Measurements from ENCODE around the gene TMPRSS4. TPM values are rescaled to one million over a fixed set of nuclear protein-coding genes. Genes with fewer than 3 reads are reported as not detected.
"Not testable (repeated sequence)": the region's sequence is repeated elsewhere in the genome, so short reads cannot be mapped to it uniquely, and the experiment has no call there.

Gene TMPRSS4
- total and polyA plus RNA-seq, 9 of the 15 experiments (the other 6 are each of a cell fraction or from before 2014, with no cell fraction given), result 4.0 to 10.0 (median 5.6) TPM

DNA sequence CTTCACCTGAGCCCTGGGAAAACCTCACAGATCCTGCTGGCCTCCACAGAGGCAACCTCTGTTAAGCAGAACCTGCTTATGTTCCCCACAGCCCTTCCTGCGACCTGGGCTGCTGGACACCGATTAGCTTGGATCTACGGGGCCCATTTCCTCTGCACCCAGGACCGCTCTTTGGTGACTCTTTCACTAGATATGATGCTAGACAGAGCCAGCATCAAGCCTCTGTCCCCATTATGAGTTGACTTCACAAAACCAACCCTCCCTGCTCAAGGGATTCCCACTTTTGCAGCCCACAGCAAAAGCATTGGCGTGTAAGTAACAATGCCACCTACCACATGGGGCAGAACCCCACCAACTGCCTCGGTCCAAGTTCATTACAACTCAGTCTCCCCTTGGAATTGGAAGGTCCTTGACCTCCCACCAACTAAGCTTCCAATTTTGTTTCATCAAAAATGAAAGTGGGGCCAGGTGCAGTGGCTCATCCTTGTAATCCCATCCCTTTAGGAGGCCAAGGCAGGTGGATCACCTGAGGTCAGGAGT, 15.2 kb upstream of the TMPRSS4 start:
- ATAC-seq, result no peak
- POLR2A ChIA-PET, result interaction anchor here (0.6 to 2.7 kb wide), 5 partner anchors 9 to 221 kb away, joined by 3 to 8 read pairs (median 3); no protein-coding TSS in a partner anchor
- in situ Hi-C loops (cut with MboI), result no loop called here

DNA sequence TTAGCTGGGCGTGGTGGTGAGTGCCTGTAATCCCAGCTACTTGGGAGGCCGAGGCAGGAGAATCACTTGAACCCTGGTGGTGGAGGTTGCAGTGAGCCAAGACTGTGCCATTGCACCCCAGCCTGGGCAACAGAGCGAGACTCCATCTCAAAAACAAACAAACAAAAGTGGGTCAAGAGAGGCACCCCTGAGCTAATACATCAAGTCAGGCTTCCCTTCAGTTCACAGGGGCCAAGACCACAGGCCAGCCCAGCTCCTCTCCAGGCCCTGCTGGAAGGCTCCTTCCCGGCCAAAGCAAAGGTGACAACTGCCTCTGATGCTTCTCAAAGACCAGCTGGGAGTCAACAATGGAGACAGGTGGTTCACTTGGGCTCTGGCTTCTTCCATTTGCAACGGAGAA, 14.7 kb upstream of the TMPRSS4 start:
- H3K79me2 ChIP-seq (ENCODE audit: control insufficient read depth, insufficient read depth, low read length); intact Hi-C loops (cut with micrococcal nuclease); H3K4me3 ChIP-seq; CTCF ChIA-PET (ENCODE audit: low intra/inter-chr PET ratio); H3K4me2 ChIP-seq (ENCODE audit: insufficient read depth, low read length); H3K36me3 ChIP-seq (ENCODE audit: control insufficient read depth, insufficient read depth, low read length); H2AFZ ChIP-seq (ENCODE audit: low read depth, low read length); H4K20me1 ChIP-seq (replicated peaks; ENCODE audit: control insufficient read depth, insufficient read depth, low read length); FAIRE-seq; H3K27ac ChIP-seq (ENCODE audit: extremely low read depth, low read depth, low read length); BruUV-seq (replicated peaks); H3K9ac ChIP-seq (ENCODE audit: insufficient read depth in 1 of 2, low read depth in 2 of 2, low read length in 2 of 2); ATAC-seq; H3K9me1 ChIP-seq (ENCODE audit: control insufficient read depth, insufficient read depth, low read length); H3K9me3 ChIP-seq (replicated peaks; ENCODE audit: control insufficient read depth, insufficient read depth, low read depth, low read length); DNase-seq (ENCODE audit: extremely low read depth in 1 of 4, low spot score in 3 of 4); in situ Hi-C loops (cut with MboI): not testable (repeated sequence)
- WGBS (ENCODE audit: insufficient coverage, low coverage, missing lambda C conversion rate), result 32% methylated on average over 5 of the region's 5 CpGs
- Histone ChIP-seq H3K4me1 (replicated peaks in 1 of 2; ENCODE audit: control insufficient read depth in 2 of 2, insufficient read depth in 2 of 2, low read length in 2 of 2) (peaks cover 7 to 23% of the 10 kb centered on the region in 2 experiments), H3K27me3 (ENCODE audit: control insufficient read depth in 2 of 2, insufficient read depth in 2 of 2, low read length in 2 of 2) (peaks cover 12 to 35% of the 10 kb centered on the region in 2 experiments; a peak in 4 of 5 replicates)
- POLR2A ChIA-PET, result interaction anchor here (0.6 kb wide), 1 partner anchor 12 kb away, joined by 3 read pairs; no protein-coding TSS in a partner anchor

More for the DNA sequence above, 15.2 kb upstream of the TMPRSS4 start:
- H3K79me2 ChIP-seq (ENCODE audit: control insufficient read depth, insufficient read depth, low read length), result no peaks in the 10 kb centered on the region
- H2AFZ ChIP-seq (ENCODE audit: low read depth, low read length), result no peak overlapping the region
- H3K4me1 ChIP-seq (replicated peaks in 1 of 2; ENCODE audit: control insufficient read depth in 2 of 2, insufficient read depth in 2 of 2, low read length in 2 of 2), result peaks cover 7 to 23% of the 10 kb centered on the region in 2 experiments
- no peak overlapping the region for H3K4me2 ChIP-seq (ENCODE audit: insufficient read depth, low read length)
- H3K27ac ChIP-seq (ENCODE audit: extremely low read depth, low read depth, low read length), result no peak overlapping the region
- H3K36me3 ChIP-seq (ENCODE audit: control insufficient read depth, insufficient read depth, low read length), result no peaks in the 10 kb centered on the region
- no peak overlapping the region for H3K9ac ChIP-seq (ENCODE audit: insufficient read depth in 1 of 2, low read depth in 2 of 2, low read length in 2 of 2)
- TF ChIP-seq RB1 (IDR thresholded peaks at IDR 0.05; ENCODE audit: low read depth), result no peak
- no peaks in the 10 kb centered on the region for H3K9me1 ChIP-seq (ENCODE audit: control insufficient read depth, insufficient read depth, low read length)
- H3K9me3 ChIP-seq (replicated peaks; ENCODE audit: control insufficient read depth, insufficient read depth, low read depth, low read length), result no peaks in the 10 kb centered on the region
- BruUV-seq (replicated peaks), result no TSS peak
- no peaks in the 10 kb centered on the region for H4K20me1 ChIP-seq (replicated peaks; ENCODE audit: control insufficient read depth, insufficient read depth, low read length)
- CTCF ChIA-PET (ENCODE audit: low intra/inter-chr PET ratio), result no interaction called here
- FAIRE-seq, result no peak
- H3K4me3 ChIP-seq, result no peak overlapping the region
- WGBS (ENCODE audit: insufficient coverage, low coverage, missing lambda C conversion rate), result 51% methylated on average over 6 of the region's 6 CpGs
- DNase-seq (ENCODE audit: extremely low read depth in 1 of 4, low spot score in 3 of 4), result no peak
- H3K27me3 ChIP-seq (ENCODE audit: control insufficient read depth in 2 of 2, insufficient read depth in 2 of 2, low read length in 2 of 2), result peaks cover 13 to 37% of the 10 kb centered on the region in 2 experiments; a peak in 4 of 5 replicates
- intact Hi-C loops (cut with micrococcal nuclease), result no loop called here

DNA sequence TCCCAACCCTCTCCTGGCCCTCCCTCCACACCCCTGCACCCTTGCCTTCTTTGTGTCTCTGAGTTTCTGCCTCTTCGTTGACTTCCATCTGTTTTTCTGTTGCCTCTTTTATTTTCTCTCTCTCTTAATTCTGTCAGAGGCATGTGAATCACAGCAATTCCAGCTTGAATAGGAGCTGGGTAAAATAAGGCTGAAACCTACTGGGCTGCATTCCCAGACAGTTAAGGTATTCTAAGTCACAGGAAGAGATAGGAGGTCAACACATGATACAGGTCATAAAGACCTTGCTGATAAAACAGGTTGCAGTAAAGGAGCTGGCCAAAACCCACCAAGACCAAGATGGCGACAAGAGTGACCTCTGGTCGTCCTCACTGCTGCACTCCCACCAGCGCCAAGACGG, 14.2 kb upstream of the TMPRSS4 start:
- WGBS (ENCODE audit: insufficient coverage, low coverage, missing lambda C conversion rate), result 29% methylated on average over 5 of the region's 5 CpGs

More for the DNA sequence above, 14.2 kb upstream of the TMPRSS4 start:
- H3K27ac ChIP-seq (ENCODE audit: extremely low read depth, low read depth, low read length); H3K4me3 ChIP-seq; H3K9me1 ChIP-seq (ENCODE audit: control insufficient read depth, insufficient read depth, low read length); ATAC-seq; CTCF ChIA-PET (ENCODE audit: low intra/inter-chr PET ratio); H4K20me1 ChIP-seq (replicated peaks; ENCODE audit: control insufficient read depth, insufficient read depth, low read length); H3K9me3 ChIP-seq (replicated peaks; ENCODE audit: control insufficient read depth, insufficient read depth, low read depth, low read length); in situ Hi-C loops (cut with MboI); BruUV-seq (replicated peaks); intact Hi-C loops (cut with micrococcal nuclease); H3K79me2 ChIP-seq (ENCODE audit: control insufficient read depth, insufficient read depth, low read length); POLR2A ChIA-PET; H3K9ac ChIP-seq (ENCODE audit: insufficient read depth in 1 of 2, low read depth in 2 of 2, low read length in 2 of 2); H2AFZ ChIP-seq (ENCODE audit: low read depth, low read length); DNase-seq (ENCODE audit: extremely low read depth in 1 of 4, low spot score in 3 of 4); H3K36me3 ChIP-seq (ENCODE audit: control insufficient read depth, insufficient read depth, low read length); H3K4me2 ChIP-seq (ENCODE audit: insufficient read depth, low read length); FAIRE-seq: not testable (repeated sequence)
- peaks cover 7 to 18% of the 10 kb centered on the region in 2 experiments; a peak in 4 of 5 replicates for H3K4me1 ChIP-seq (replicated peaks in 1 of 2; ENCODE audit: control insufficient read depth in 2 of 2, insufficient read depth in 2 of 2, low read length in 2 of 2)
- peaks cover 8 to 32% of the 10 kb centered on the region in 2 experiments; a peak in 4 of 5 replicates for H3K27me3 ChIP-seq (ENCODE audit: control insufficient read depth in 2 of 2, insufficient read depth in 2 of 2, low read length in 2 of 2)
